DND-41 (cell line): ENCODE data around the gene LAMTOR3.

ENCODE experiments used
- CTCF ChIP-seq: IDR thresholded peaks from 2 replicates; pipeline ENCODE4 v1.5.1; 2012; ENCODE audit warnings: borderline replicate concordance, low read length, moderate library complexity, mild to moderate bottlenecking; ENCODE audit not compliant: poor library complexity, severe bottlenecking; ENCODE audit errors: extremely low read depth
- EZH2 ChIP-seq: IDR thresholded peaks from 3 replicates; pipeline ENCODE4 v1.6.1; 2012; ENCODE audit warnings: borderline replicate concordance, low read depth, mild to moderate bottlenecking, moderate library complexity, low read length, inconsistent platforms; ENCODE audit not compliant: severe bottlenecking

GRCh38 chr4:99885687-99886086 is 8.5 kb downstream of the LAMTOR3 start:
- no peak for TF ChIP-seq CTCF
- TF ChIP-seq EZH2 = no peak
